Subcutaneous abdominal adipose tissue (tissue), 5 donors: ENCODE measurements around the gene SET.
"Not testable (repeated sequence)": the region's sequence is repeated elsewhere in the genome, so short reads cannot be mapped to it uniquely, and the experiment has no call there.

Experiments used
- H3K27ac ChIP-seq: one replicate; pipeline ENCODE4 v1.7.0; 2013; ENCODE audit warnings: low read depth, mild to moderate bottlenecking, inconsistent platforms, low read length, moderate library complexity
- H3K27me3 ChIP-seq, 5 donors: one replicate each; pipeline ENCODE4 v1.7.0; 2013; ENCODE audit warnings: low read length in 5 of 5, inconsistent platforms in 1 of 5; ENCODE audit not compliant: control insufficient read depth in 5 of 5, insufficient read depth in 4 of 5
- H3K36me3 ChIP-seq, 5 donors: one replicate each; pipeline ENCODE4 v1.7.0; 2013; ENCODE audit warnings: low read length in 5 of 5; ENCODE audit not compliant: control insufficient read depth in 5 of 5, insufficient read depth in 5 of 5
- H3K4me1 ChIP-seq, 5 donors: one replicate each; pipeline ENCODE4 v1.7.0; 2013; ENCODE audit warnings: low read length in 5 of 5, mild to moderate bottlenecking in 3 of 5, moderate library complexity in 1 of 5; ENCODE audit not compliant: control insufficient read depth in 5 of 5, insufficient read depth in 5 of 5
- H3K4me3 ChIP-seq, 5 donors: one replicate each; pipeline ENCODE4 v1.7.0; 2013; ENCODE audit warnings: low read length in 5 of 5, low read depth in 1 of 5
- H3K9ac ChIP-seq, 5 donors: one replicate each; pipeline ENCODE4 v1.7.0; 2013; ENCODE audit warnings: low read length in 5 of 5, mild to moderate bottlenecking in 4 of 5, moderate library complexity in 3 of 5
- H3K9me3 ChIP-seq, 5 donors: one replicate each; pipeline ENCODE4 v1.7.0; 2013; ENCODE audit warnings: low read length in 5 of 5; ENCODE audit not compliant: control insufficient read depth in 5 of 5
- donor health status: healthy.
- donor health status: healthy.
- donor health status: healthy.
- donor health status: healthy.
- donor health status: healthy.

SET gene

GRCh38 chr9:128685636-128686489 lies 3.2 kb upstream of the SET start:
- Histone ChIP-seq H3K27me3 (no peaks in the 10 kb centered on the region), H3K4me1 (peaks cover 2 to 51% (median 36%) of the 10 kb centered on the region in 5 donors), H3K9me3 (no peaks in the 10 kb centered on the region), H3K4me3 (peak overlapping the region in 2 of 5 donors; percentile 11 to 47), H3K36me3 (no peaks in the 10 kb centered on the region), H3K27ac (no peak overlapping the region), H3K9ac (peak overlapping the region in 2 of 5 donors; percentile 17 to 39)

- Histone ChIP-seq H3K4me1 (peaks cover 2 to 56% (median 40%) of the 10 kb centered on the region in 5 donors), H3K4me3 (no peak overlapping the region)
Observed at GRCh38 chr9:128687453-128687852, 1.6 kb upstream of the SET start.

DNA sequence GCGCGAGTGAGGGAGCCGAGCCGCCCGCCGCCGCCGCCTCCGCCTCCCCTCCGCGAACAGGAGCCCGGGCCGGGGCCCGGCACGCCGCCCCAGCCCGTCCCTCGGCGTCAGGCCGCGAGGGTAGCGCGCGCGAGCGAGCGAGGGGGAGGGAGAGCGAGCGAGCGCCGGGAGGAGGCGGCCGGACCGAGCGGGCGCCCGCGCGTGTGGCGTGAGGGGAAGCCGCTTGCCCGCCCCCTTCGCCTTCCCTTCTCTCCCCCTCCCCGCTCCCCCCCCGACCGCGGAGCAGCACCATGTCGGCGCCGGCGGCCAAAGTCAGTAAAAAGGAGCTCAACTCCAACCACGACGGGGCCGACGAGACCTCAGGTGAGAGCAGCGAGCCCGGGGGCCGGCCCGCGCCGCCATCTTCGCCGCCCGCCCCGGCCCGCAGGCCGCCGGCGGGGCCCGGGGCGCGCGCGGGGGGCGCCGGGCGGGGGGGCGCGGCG lies 312 bp downstream of the SET start:
- peak overlapping the region in 2 of 5 donors; percentile 64 to 66 for H3K9ac ChIP-seq
- peak overlapping the region in 4 of 5 donors; percentile 47 to 66 (median 57) for H3K4me3 ChIP-seq
- no peak overlapping the region for H3K27ac ChIP-seq
- no peaks in the 10 kb centered on the region for H3K9me3 ChIP-seq
- peaks cover 2 to 45% (median 28%) of the 10 kb centered on the region in 5 donors for H3K4me1 ChIP-seq
- peaks cover 18 to 30% (median 26%) of the 10 kb centered on the region in 5 donors for H3K36me3 ChIP-seq
- no peaks in the 10 kb centered on the region for H3K27me3 ChIP-seq

More at GRCh38 chr9:128687453-128687852, 1.6 kb upstream of the SET start:
- no peak overlapping the region for H3K9ac ChIP-seq
- no peaks in the 10 kb centered on the region for H3K9me3 ChIP-seq
- no peaks in the 10 kb centered on the region for H3K27me3 ChIP-seq
- H3K36me3 ChIP-seq = peaks cover 4 to 12% (median 8%) of the 10 kb centered on the region in 5 donors
- H3K27ac ChIP-seq = no peak overlapping the region

DNA sequence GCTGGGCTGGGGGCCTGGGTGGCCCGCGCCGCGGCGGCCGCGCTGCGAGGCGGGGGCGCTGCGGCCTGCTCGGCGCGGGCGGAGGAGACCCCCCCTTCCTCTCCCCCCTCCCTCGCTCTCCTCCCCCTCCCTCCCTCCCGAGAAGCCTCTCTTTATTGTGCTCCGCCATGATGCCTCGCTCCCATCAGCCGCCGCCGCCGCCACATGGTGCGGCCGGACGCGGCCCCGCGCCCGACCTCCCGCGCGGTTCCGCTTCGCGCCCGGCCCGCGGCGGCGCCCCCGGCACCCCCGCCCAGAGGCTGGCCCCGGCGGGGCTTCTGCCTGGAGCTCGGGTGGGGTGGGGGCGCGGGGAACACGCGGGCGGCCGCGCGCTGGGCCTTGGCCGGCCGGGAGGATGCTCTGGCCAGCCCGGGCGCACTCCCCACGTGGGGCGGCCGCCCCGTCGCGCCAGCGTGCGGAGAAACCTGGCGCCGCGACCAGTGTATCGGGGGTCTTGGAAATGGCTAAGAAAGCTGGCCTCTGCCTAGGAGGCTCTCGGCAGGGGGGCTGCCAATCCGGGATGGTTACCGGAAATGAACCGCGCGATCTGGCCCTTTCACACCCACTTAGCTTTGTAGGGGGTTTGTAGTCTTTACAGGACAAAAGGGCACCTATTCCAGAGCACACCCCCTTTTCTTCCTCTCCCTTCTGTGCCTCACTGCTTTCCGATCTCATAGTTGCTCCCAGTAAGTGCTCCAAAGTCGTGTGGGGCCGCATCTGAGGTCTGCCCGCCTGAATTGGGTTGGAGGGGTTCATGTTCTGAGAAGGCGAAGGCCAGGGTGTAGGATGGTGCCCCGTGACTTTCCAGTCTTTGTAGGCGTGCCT lies 1.0 kb downstream of the SET start:
- no peaks in the 10 kb centered on the region for H3K9me3 ChIP-seq
- H3K27ac ChIP-seq = peak overlapping the region; percentile 14
- peak overlapping the region; percentile 66 to 85 (median 80) for H3K4me3 ChIP-seq
- H3K9ac ChIP-seq = peak overlapping the region; percentile 1 to 86 (median 82)
- peaks cover 2 to 38% (median 21%) of the 10 kb centered on the region in 5 donors for H3K4me1 ChIP-seq
- peaks cover 20 to 34% (median 26%) of the 10 kb centered on the region in 5 donors for H3K36me3 ChIP-seq
- no peaks in the 10 kb centered on the region for H3K27me3 ChIP-seq

GRCh38 chr9:128690684-128691034 lies 1.6 kb downstream of the SET start:
- Histone ChIP-seq H3K9me3 (no peaks in the 10 kb centered on the region), H3K4me1 (peaks cover 2 to 31% (median 19%) of the 10 kb centered on the region in 5 donors), H3K27ac (peak overlapping the region; percentile 14), H3K4me3 (peak overlapping the region; percentile 66 to 85 (median 80)), H3K27me3 (no peaks in the 10 kb centered on the region), H3K9ac (peak overlapping the region in 4 of 5 donors; percentile 72 to 86 (median 82)), H3K36me3 (peaks cover 23 to 38% (median 29%) of the 10 kb centered on the region in 5 donors)

DNA sequence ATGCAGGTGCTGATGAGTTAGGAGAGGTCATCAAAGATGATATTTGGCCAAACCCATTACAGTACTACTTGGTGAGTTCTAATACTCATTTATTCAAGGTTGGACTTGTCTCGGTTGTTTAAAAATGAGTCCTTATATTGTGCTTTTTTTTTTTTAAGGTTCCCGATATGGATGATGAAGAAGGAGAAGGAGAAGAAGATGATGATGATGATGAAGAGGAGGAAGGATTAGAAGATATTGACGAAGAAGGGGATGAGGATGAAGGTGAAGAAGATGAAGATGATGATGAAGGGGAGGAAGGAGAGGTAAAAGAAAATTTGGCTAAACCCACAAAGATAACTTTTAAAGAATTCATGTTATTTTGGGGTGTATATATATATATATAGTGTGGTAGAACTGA lies 4.7 kb downstream of the SET start:
- not testable (repeated sequence) for H3K27ac ChIP-seq, H3K27me3 ChIP-seq, H3K4me3 ChIP-seq, H3K9ac ChIP-seq, H3K9me3 ChIP-seq
- peaks cover 28 to 51% (median 38%) of the 10 kb centered on the region in 5 donors for H3K36me3 ChIP-seq
- H3K4me1 ChIP-seq = peaks cover 0 to 15% (median 13%) of the 10 kb centered on the region in 5 donors

- Histone ChIP-seq H3K9ac (no peak overlapping the region), H3K4me3 (no peak overlapping the region), H3K27me3 (no peaks in the 10 kb centered on the region), H3K4me1 (peaks cover 0 to 15% (median 13%) of the 10 kb centered on the region in 5 donors), H3K36me3 (peaks cover 28 to 51% (median 38%) of the 10 kb centered on the region in 5 donors), H3K27ac (no peak overlapping the region), H3K9me3 (no peaks in the 10 kb centered on the region)
Observed at GRCh38 chr9:128694344-128694743, 5.3 kb downstream of the SET start.

DNA sequence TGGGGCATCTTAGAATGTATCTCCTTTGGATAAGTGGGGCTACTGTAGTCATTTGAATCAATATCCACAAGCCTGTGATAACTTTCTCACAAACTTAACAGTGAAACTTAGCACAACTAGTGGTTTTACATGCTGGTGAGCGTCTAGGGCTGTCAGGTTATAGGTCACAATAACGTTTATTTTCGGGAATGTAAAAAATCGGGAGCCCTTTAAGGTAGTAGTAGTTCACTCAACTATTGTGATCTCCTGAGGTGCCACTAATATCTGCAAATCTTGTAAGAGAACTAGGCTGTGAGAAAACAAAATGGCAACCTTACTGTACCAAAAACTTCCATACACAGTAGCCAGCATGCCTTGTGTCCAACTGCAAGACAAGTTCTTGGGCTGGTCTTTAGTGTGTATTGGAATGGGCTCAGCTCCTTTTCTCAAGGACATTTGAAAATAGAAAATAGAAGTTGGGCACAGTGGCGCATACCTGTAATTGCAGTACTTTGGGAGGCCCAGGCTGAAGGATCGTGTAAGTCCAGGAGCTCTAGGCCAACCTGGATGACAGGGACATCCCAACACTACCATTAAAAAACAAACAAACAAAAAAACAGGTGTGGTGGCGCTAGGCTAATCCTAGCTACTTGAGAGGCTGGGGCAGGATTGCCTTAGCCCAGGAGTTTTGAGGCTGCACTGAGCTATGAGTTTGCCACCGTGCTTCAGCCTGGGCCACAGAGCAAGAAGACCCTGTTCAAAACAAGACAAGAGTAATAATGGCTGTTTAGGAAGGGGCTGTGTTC lies 8.1 kb downstream of the SET start:
- Histone ChIP-seq H3K4me3 (no peak overlapping the region), H3K4me1 (peaks cover 0 to 3% (median 2%) of the 10 kb centered on the region in 5 donors), H3K27ac (no peak overlapping the region), H3K27me3 (no peaks in the 10 kb centered on the region), H3K36me3 (peaks cover 23 to 45% (median 32%) of the 10 kb centered on the region in 5 donors), H3K9me3 (no peaks in the 10 kb centered on the region), H3K9ac (no peak overlapping the region)

DNA sequence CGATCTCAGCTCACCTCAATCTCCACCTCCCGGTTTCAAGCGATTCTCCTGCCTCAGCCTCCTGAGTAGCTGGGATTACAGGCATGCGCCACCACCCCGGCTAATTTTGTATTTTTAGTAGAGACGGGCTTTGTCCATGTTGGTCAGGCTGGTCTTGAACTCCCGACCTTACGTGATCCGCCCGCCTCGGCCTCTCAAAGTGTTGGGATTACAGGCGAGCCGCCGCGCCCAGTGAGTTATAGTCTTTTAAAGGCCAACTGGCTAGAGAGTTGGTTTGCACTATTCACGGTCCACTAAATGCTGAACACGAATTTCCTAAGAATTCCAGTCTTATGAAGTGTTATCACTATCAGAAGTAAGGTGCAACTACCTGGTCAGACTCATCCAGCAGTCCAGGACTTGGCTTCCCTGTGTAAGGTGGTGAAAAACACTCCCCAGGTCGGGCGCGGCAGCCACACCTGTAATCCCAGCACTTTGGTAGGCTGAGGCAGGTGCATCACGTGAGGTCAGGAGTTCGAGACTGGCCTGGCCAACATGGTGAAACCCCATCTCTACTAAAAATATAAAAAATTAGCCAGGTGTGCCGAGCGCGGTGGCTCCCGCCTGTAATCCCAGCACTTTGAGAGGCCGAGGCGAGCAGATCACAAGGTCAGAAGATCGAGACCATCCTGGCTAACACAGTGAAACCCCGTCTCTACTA lies 10.2 kb downstream of the SET start:
- H3K27ac ChIP-seq, H3K4me3 ChIP-seq, H3K9ac ChIP-seq, H3K27me3 ChIP-seq, H3K9me3 ChIP-seq: not testable (repeated sequence)
- Histone ChIP-seq H3K36me3 (peaks cover 9 to 25% (median 16%) of the 10 kb centered on the region in 5 donors), H3K4me1 (peaks cover 1 to 21% (median 14%) of the 10 kb centered on the region in 5 donors)
